Measurements from ENCODE around the gene ZHX3. TPM values are rescaled to one million over a fixed set of nuclear protein-coding genes. Genes with fewer than 3 reads are reported as not detected.
"Not testable (repeated sequence)": the region's sequence is repeated elsewhere in the genome, so short reads cannot be mapped to it uniquely, and the experiment has no call there.

ZHX3 gene
- total and polyA plus RNA-seq, 8 donors, result 6.6 to 59.3 (median 18.7) TPM

DNA sequence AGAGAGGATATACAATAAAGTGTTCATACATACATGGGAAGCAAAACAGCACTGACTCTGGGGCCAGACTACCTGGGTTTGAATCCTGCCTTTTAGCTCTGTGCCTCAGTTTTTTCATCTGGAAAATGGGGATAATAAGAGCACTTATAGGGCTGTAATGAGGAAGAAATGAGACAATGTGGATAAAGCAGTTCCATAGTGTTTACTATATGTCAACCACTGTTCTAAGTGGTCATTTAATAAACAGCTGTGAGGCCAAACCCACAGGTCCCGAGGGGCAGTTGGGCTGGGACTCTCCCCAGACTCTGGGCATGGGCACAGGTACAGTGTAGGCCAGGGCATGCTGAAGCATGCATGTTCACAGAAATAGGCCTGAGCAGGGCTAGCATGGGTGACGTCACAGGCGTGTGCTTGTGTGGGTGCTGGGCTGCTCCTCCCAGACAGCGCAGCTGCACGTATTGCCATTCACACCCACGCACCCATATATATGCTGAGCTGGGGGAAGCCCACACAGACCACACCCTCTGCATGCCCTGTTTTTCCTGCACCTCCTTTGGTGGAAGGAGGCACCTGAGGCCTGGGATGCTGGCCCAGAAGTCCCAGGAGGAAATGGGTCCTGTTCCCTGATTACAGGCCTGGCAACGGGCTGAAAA is 183.7 kb downstream of the ZHX3 start:
- peak in 1 of 2 donors; percentile 62 for DNase-seq
- TF ChIP-seq POLR2A (IDR thresholded peaks at IDR 0.05) (no peak), POLR2AphosphoS5 (IDR thresholded peaks at IDR 0.05) (no peak), CTCF (IDR thresholded peaks at IDR 0.05) (no peak), EP300 (IDR thresholded peaks at IDR 0.05) (no peak)
- intact Hi-C loops (cut with DNase I; ENCODE audit: low total_unique reads), result no loop called here

GRCh38 chr20:41132388-41132775 is 185.1 kb downstream of the ZHX3 start:
- intact Hi-C loops (cut with DNase I; ENCODE audit: low total_unique reads); DNase-seq; H3K36me3 ChIP-seq; H3K27me3 ChIP-seq; H3K4me3 ChIP-seq; H3K9me3 ChIP-seq; H3K27ac ChIP-seq: not testable (repeated sequence)
- 85 to 88% (median 86%) methylated on average over 9 of the region's 9 CpGs for WGBS, 5 donors
- peaks cover 7 to 14% (median 11%) of the 10 kb centered on the region in 4 donors for H3K4me1 ChIP-seq

More for the DNA sequence above, 183.7 kb downstream of the ZHX3 start:
- Histone ChIP-seq H3K27ac (no peak overlapping the region), H3K4me1 (peaks cover 10 to 25% (median 22%) of the 10 kb centered on the region in 4 donors), H3K9me3 (no peaks in the 10 kb centered on the region), H3K27me3 (no peaks in the 10 kb centered on the region), H3K4me3 (no peak overlapping the region), H3K36me3 (no peaks in the 10 kb centered on the region)
- 71 to 84% (median 80%) methylated on average over 7 of the region's 7 CpGs for WGBS, 5 donors

DNA sequence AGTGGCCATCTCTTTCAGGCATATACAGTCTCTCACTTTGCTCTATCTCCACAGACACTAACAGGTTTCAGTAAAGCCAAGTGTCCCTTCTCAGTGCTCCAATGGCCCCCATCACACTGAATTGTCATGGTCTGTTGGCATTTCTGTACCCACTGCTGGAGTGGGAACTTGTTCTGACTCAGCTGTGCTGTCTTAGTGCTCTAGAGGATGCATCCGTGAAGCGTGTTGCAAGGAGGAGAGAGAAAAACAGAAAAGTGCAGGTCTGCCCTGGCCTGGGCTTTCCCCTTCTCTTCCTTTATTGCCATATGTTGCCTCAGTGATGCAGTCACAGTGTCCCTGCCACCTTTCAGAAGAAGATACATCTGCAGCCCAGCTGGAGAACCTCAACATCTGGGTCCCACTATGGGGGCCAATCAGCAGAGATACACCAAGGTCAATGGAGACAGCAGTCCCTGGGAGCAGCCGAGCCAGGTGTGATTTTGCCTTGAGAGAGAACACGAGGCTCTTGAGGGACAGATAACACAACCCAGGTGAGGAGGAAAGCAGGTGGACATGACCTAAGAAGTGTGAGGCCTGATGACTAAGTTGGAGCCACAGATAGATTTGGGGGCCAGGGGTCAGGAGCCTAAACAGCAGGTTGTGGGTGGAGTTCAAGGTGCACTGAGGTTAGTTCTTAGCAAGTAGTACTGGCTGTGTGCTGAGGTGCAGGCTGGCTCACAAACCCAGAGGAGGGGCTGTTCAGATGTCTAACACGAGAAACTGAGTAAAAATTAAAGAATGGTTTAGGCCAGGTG is 185.7 kb downstream of the ZHX3 start:
- no peak for DNase-seq
- H3K36me3 ChIP-seq, result peaks cover 0 to 4% (median 1%) of the 10 kb centered on the region in 4 donors
- no peak overlapping the region for H3K4me3 ChIP-seq
- H3K9me3 ChIP-seq, result no peaks in the 10 kb centered on the region
- peaks cover 7 to 14% (median 11%) of the 10 kb centered on the region in 4 donors for H3K4me1 ChIP-seq
- no peak overlapping the region for H3K27ac ChIP-seq
- H3K27me3 ChIP-seq, result no peaks in the 10 kb centered on the region
- WGBS, 5 donors, result 65 to 86% (median 74%) methylated on average over 5 of the region's 5 CpGs
- intact Hi-C loops (cut with DNase I; ENCODE audit: low total_unique reads), result no loop called here
- no peak for TF ChIP-seq POLR2AphosphoS5 (IDR thresholded peaks at IDR 0.05)
- no peak for TF ChIP-seq POLR2A (IDR thresholded peaks at IDR 0.05)
- no peak for TF ChIP-seq EP300 (IDR thresholded peaks at IDR 0.05)
- TF ChIP-seq CTCF (IDR thresholded peaks at IDR 0.05), result no peak

Small RNAs within 50 kb of the gene (small RNA-seq; reads per million reads assigned to genes)
- gene AL022394.1, result 0 reads per million in 4 donors
- gene MIR6871, result 0 to 0.46 (median 0) reads per million in 4 donors
- 0 reads per million in 4 donors for gene RN7SL615P

Other genes starting within 250 kb of the ZHX3 start
- 100 to 1,000 TPM in 2 of 5 donors, 10 to 100 TPM in 3; 37.9 to 576 (median 86.1) TPM for gene PLCG1, start 180.2 kb downstream of the ZHX3 start, total RNA-seq
- 10 to 100 TPM; 16.3 to 32.9 (median 17.5) TPM for gene PLCG1, start 180.2 kb downstream of the ZHX3 start, polyA plus RNA-seq
- 100 to 1,000 TPM in 2 of 5 donors, 10 to 100 TPM in 2, 1 to 10 TPM in 1; 8.6 to 289 (median 44.6) TPM for gene LPIN3, start 23.1 kb upstream of the ZHX3 start, total RNA-seq
- gene LPIN3, start 23.1 kb upstream of the ZHX3 start, polyA plus RNA-seq, result 10 to 100 TPM in 1 of 3 donors, 1 to 10 TPM in 2; 5.7 to 28.8 (median 9.2) TPM
- gene EMILIN3, start 49.1 kb upstream of the ZHX3 start, total RNA-seq, result 1 to 10 TPM; 1.4 to 4.0 (median 2.9) TPM
- gene EMILIN3, start 49.1 kb upstream of the ZHX3 start, polyA plus RNA-seq, result under 1 TPM in 2 of 3 donors, not detected in 1; 0.37 to 0.90 TPM

All from stomach (tissue), 9 donors.